Heart left ventricle (tissue), 16 donors: ENCODE measurements around the gene TFPT. TPM values are rescaled to one million over a fixed set of nuclear protein-coding genes. Genes with fewer than 3 reads are reported as not detected.

Experiments
- ATAC-seq, 4 donors: fragments of 200-7000 bp; cut with Tn5 transposase; one replicate each; pipeline ENCODE4 v1.9.1; 2020 to 2022; ENCODE audit warnings: moderate library complexity in 4 of 4, mild to moderate bottlenecking in 3 of 4, moderate number of reproducible peaks in 1 of 4
- DNase-seq, 5 donors: peaks; one replicate each; pipeline ENCODE4 v3.0.0-alpha.2; 2020
- H3K27ac ChIP-seq, 12 donors: fragments of 200-600 bp; sonication (generic) in 4 of 12; one replicate each; pipeline versions ENCODE4 v1.5.0 to v1.8.0; 2016 to 2022; ENCODE audit warnings: mild to moderate bottlenecking in 2 of 12
- H3K27me3 ChIP-seq, 9 donors: fragments of 200-600 bp; sonication (generic) in 2 of 9; one replicate each; pipeline versions ENCODE4 v1.5.1 to v1.8.0; 2016 to 2022; ENCODE audit warnings: mild to moderate bottlenecking in 3 of 9
- H3K36me3 ChIP-seq, 9 donors: fragments of 200-600 bp; sonication (generic) in 2 of 9; one replicate each; pipeline versions ENCODE4 v1.5.0 to v1.8.0; 2018 to 2022; ENCODE audit warnings: mild to moderate bottlenecking in 2 of 9
- H3K4me1 ChIP-seq, 12 donors: fragments of 200-600 bp; sonication (generic) in 4 of 12; one replicate each; pipeline versions ENCODE4 v1.5.0 to v1.8.0; 2016 to 2022; ENCODE audit warnings: mild to moderate bottlenecking in 3 of 12
- H3K4me3 ChIP-seq, 12 donors: fragments of 200-600 bp; sonication (generic) in 4 of 12; one replicate each; pipeline versions ENCODE4 v1.5.0 to v1.8.0; 2017 to 2022; ENCODE audit warnings: mild to moderate bottlenecking in 9 of 12, moderate library complexity in 4 of 12
- H3K9me3 ChIP-seq, 12 donors: fragments of 200-600 bp; sonication (generic) in 4 of 12; one replicate each; pipeline versions ENCODE4 v1.5.0 to v1.8.0; 2016 to 2022; ENCODE audit warnings: mild to moderate bottlenecking in 1 of 12
- POLR2A ChIP-seq, 2 donors: fragments of 450-650 bp; IDR thresholded peaks; one replicate each; pipeline ENCODE4 v1.6.1; 2017; ENCODE audit warnings: antibody characterized with exemption in 2 of 2, mild to moderate bottlenecking in 2 of 2, moderate library complexity in 2 of 2
- WGBS, 4 donors: extraction: QIAGEN DNeasy Blood & Tissue Kit in 2 of 4; methylation state at CpG; one replicate each; pipeline versions ENCODE4 v1.1.5 to v1.1.7; 2013 to 2018; 5-methylcytosine and 5-hydroxymethylcytosine counted together
- intact Hi-C, 10 donors: fragments of 100-400 bp; cut with DNase I; formaldehyde crosslinking; loops; one replicate each; pipeline versions ENCODE4 v1.11.1 to v1.14.2; 2022
- polyA plus RNA-seq, 2 donors: library from polyadenylated mRNA; stranded (reverse); fragments of 200-250 nt; gene quantifications; one replicate each; pipeline ENCODE4 v1.2.3, GENCODE V29; 2013
- total RNA-seq, 9 donors: library from RNA; depleted of rRNA in 2 of 9; stranded (reverse); fragments of >200 nt in 2 of 9; fragmentation: NEBNext Ultra II Directional in 3 of 9; extraction: Animal tissue kit (Norgen Biotek cat#: 25700) in 3 of 9; gene quantifications; one replicate each; pipeline versions ENCODE4 v1.1.0 to v1.2.4, GENCODE V29; 2016 to 2023
- TF ChIP-seq, protein P1 (sequence below), 12 donors: fragments of 200-600 bp; sonication (generic) in 4 of 12; IDR thresholded peaks; one replicate each; pipeline versions ENCODE4 v1.5.0 to v1.8.0; 2018 to 2022; ENCODE audit warnings: antibody characterized with exemption in 12 of 12, mild to moderate bottlenecking in 5 of 12
- donor health status: ischemic (EF 13 %, LVEDD 7.1; RV severe dilation, severe dysfunction).
- donor health status: healthy with polysubstance abuse.
- donor health status: DM: no; HTN: yes; CAD: no.
- donor health status: DM: no; HTN: no; CAD: no.
- donor health status: ischemic (EF 25% LVEDD 6.9; RV normal size, moderate dysfunction).
- donor health status: ischemic (EF 25% LVEDD 5.7; RV mildly dilated, moderate dysfunction).
- donor health status: healthy.
- donor health status: DM: yes; HTN: yes; CAD: no.
- donor health status: ischemic (EF 35%, LVEDD 5.7; RV mildly dilated, moderate dysfunction).
- donor health status: nonischemic (EF 11% LVEDD 7.7; RV severe dilation, severe dysfunction).
- donor health status: DM: yes; HTN: yes; CAD: no.
- donor health status: PGD.
- donor health status: ischemic (EF 29% LVEDD 5.4; RV normal size, mild dysfunction).
- donor health status: nonischemic (EF 23%, LVEDD 6.1; RV moderate dilation, normal function).

Gene TFPT
- total and polyA plus RNA-seq, 11 donors, result 9.6 to 26.5 (median 12.5) TPM

DNA sequence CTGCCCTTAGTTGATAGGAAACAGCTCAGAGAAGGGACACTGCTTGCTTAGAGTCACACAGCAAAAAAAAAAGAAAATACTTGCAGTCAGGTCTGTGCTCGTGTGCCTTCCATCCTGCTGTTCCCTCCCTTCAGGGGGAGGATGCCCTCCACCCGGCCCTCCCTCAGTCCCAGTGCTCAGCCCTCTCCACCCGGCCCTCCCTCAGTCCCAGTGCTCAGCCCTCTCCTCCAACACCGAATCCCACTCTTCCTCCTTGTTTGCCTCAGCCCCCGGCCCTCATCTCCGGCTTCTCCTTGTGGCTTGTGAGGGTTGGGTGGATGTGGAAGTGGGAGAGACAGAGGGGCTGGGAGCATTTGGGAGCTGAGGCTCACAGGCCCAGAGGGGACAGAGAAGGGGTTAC lies 5.8 kb downstream of the TFPT start:
- Histone ChIP-seq H3K27ac (no peak overlapping the region), H3K4me3 (no peak overlapping the region), H3K9me3 (no peaks in the 10 kb centered on the region), H3K36me3 (peaks cover 0 to 76% (median 62%) of the 10 kb centered on the region in 9 donors), H3K4me1 (peaks cover 0 to 11% (median 9%) of the 10 kb centered on the region in 12 donors), H3K27me3 (no peaks in the 10 kb centered on the region)
- intact Hi-C loops, result loop anchor here in 1 of 10 donors (10.0 kb wide), 1 partner anchor 235 kb away; no protein-coding TSS in a partner anchor
- ATAC-seq, result peak in 1 of 4 donors; percentile 32
- WGBS, 4 donors, result 70 to 80% (median 73%) methylated on average over 6 of the region's 6 CpGs
- no peak for TF ChIP-seq POLR2A (IDR thresholded peaks at IDR 0.05)
- TF ChIP-seq, protein P1, sequence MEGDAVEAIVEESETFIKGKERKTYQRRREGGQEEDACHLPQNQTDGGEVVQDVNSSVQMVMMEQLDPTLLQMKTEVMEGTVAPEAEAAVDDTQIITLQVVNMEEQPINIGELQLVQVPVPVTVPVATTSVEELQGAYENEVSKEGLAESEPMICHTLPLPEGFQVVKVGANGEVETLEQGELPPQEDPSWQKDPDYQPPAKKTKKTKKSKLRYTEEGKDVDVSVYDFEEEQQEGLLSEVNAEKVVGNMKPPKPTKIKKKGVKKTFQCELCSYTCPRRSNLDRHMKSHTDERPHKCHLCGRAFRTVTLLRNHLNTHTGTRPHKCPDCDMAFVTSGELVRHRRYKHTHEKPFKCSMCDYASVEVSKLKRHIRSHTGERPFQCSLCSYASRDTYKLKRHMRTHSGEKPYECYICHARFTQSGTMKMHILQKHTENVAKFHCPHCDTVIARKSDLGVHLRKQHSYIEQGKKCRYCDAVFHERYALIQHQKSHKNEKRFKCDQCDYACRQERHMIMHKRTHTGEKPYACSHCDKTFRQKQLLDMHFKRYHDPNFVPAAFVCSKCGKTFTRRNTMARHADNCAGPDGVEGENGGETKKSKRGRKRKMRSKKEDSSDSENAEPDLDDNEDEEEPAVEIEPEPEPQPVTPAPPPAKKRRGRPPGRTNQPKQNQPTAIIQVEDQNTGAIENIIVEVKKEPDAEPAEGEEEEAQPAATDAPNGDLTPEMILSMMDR (IDR thresholded peaks at IDR 0.05), result no peak
- peak in 1 of 5 donors; percentile 13 for DNase-seq

DNA sequence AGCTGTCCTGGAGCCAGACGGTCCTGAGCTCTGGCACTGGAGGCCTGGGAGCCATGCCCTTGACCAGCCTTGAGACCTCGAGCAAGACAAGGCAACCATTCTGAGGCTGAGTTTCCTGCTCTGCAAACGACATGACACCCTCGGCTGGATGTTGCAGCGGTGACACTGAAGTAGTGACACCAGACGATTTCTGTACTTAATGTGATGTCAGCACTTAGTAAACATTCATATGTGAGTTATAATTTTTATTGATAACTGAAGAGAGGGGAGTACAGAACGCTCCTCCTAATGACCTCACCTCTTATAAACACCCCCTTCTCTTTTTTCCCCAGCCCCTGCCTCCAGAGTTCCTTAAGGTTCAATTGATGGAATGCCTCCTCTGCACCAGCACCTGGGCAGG lies 7.0 kb downstream of the TFPT start:
- H3K4me1 ChIP-seq, result peaks cover 2 to 11% (median 4%) of the 10 kb centered on the region in 12 donors
- ATAC-seq (no peak), DNase-seq (no peak)
- H3K4me3 ChIP-seq, result no peak overlapping the region
- H3K27ac ChIP-seq, result no peak overlapping the region
- no peaks in the 10 kb centered on the region for H3K27me3 ChIP-seq
- intact Hi-C loops, result loop anchor here in 1 of 10 donors (10.0 kb wide), 1 partner anchor 234 kb away; no protein-coding TSS in a partner anchor
- WGBS, 4 donors, result 67 to 73% (median 68%) methylated on average over 6 to 7 of the region's 7 CpGs
- TF ChIP-seq, protein P1 (IDR thresholded peaks at IDR 0.05), result no peak
- no peak for TF ChIP-seq POLR2A (IDR thresholded peaks at IDR 0.05)
- no peaks in the 10 kb centered on the region for H3K9me3 ChIP-seq
- peaks cover 0 to 76% (median 62%) of the 10 kb centered on the region in 9 donors for H3K36me3 ChIP-seq

DNA sequence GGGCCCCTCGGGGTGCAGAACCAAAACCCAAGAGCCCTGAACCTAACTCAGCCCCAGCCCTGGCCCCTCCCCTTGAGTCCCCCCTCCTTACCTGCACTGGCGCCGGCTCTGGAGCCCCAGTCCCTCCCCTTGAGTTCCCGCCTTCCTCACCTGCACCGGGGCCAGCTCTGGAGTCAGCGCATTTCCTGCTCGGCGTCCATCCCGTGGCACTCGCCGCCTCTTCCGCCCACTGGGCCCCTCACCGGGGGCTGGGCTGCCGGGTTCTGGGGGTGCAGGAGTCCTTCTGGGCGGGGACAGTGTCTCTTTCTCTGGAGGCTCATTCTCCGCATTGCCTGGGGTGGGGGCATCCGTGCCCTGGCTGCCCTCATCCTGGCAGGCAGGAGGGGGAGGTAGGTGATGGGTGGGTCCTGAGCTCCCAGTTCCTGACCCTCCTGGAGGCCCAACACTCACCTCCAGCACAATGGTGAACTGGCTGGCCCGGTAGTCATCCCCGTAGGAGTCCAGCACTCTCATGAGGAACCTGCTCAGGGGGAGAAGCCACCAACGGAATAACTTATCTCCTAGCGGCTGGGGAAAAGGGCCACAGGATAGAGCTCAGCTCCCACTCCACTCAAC lies 7.5 kb downstream of the TFPT start:
- no peak for TF ChIP-seq POLR2A (IDR thresholded peaks at IDR 0.05)
- TF ChIP-seq, protein P1 (IDR thresholded peaks at IDR 0.05), result no peak
- Histone ChIP-seq H3K36me3 (peaks cover 0 to 76% (median 62%) of the 10 kb centered on the region in 9 donors), H3K27ac (no peak overlapping the region), H3K4me3 (no peak overlapping the region), H3K4me1 (peaks cover 3 to 14% (median 7%) of the 10 kb centered on the region in 12 donors), H3K9me3 (no peaks in the 10 kb centered on the region), H3K27me3 (no peaks in the 10 kb centered on the region)
- WGBS, 4 donors, result 78 to 82% (median 79%) methylated on average over 17 to 21 of the region's 21 CpGs
- DNase-seq (peak in 1 of 5 donors; percentile 20), ATAC-seq (no peak)
- intact Hi-C loops, result loop anchor here in 1 of 10 donors (10.0 kb wide), 1 partner anchor 233 kb away; no protein-coding TSS in a partner anchor

DNA sequence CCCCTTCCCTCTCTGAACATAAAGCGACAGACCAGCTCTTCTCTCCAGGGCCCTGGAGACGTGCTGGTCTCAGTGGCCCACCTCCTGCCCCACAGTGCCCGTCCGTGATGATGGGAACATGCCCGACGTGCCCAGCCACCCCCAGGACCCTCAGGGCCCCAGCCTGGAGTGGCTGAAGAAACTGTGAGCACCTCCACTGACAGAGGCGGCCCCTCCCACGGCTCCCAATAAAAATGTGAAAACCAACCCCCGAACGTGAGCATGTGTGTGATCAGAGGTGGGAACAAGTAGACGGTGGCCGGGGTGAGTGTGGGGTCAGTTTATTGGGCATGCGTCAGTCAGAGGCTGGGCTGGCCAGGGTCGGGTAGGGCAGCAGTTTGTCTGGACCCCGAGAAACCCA lies 8.7 kb downstream of the TFPT start:
- H3K4me3 ChIP-seq, result no peak overlapping the region
- no peaks in the 10 kb centered on the region for H3K27me3 ChIP-seq
- intact Hi-C loops, result loop anchor here in 1 of 10 donors (10.0 kb wide), 1 partner anchor 232 kb away; no protein-coding TSS in a partner anchor
- no peak overlapping the region for H3K27ac ChIP-seq
- H3K9me3 ChIP-seq, result no peaks in the 10 kb centered on the region
- DNase-seq, result no peak
- WGBS, 4 donors, result 72 to 78% (median 76%) methylated on average over 15 of the region's 15 CpGs
- TF ChIP-seq, protein P1 (IDR thresholded peaks at IDR 0.05), result no peak
- no peak for TF ChIP-seq POLR2A (IDR thresholded peaks at IDR 0.05)
- H3K4me1 ChIP-seq, result peaks cover 3 to 18% (median 11%) of the 10 kb centered on the region in 12 donors
- no peak for ATAC-seq
- peaks cover 0 to 68% (median 61%) of the 10 kb centered on the region in 9 donors for H3K36me3 ChIP-seq
